Activated B cell treated with CpG ODN at 0.5 μM for 24 hours (primary cell): ENCODE results near the gene CORO7. TPM values are rescaled to one million over a fixed set of nuclear protein-coding genes. Genes with fewer than 3 reads are reported as not detected.

Source experiments
- ATAC-seq: fragments of 200-7000 bp; cut with Tn5 transposase; one replicate; pipeline ENCODE4 v1.10.0; 2021; ENCODE audit warnings: low read depth, mild to moderate bottlenecking, moderate library complexity
- CTCF ChIA-PET: fragments of 350-600 bp; sonication (Branson Sonifier 250); formaldehyde crosslinking; loops from one replicate; lab custom pipeline; 2021; ENCODE audit warnings: antibody characterized with exemption; lab: Charles Lee
- POLR2A ChIA-PET: fragments of 350-600 bp; sonication (Branson Sonifier 250); formaldehyde crosslinking; loops from one replicate; lab custom pipeline; 2021; ENCODE audit warnings: antibody characterized with exemption; lab: Charles Lee
- DNase-seq: peaks from one replicate; pipeline ENCODE4 v3.0.0; 2022
- H3K27ac Mint-ChIP-seq: one replicate; pipeline ENCODE4 v1.8.0; 2020; ENCODE audit warnings: mixed read lengths
- H3K27me3 Mint-ChIP-seq: one replicate; pipeline ENCODE4 v1.8.0; 2021; ENCODE audit warnings: mixed read lengths
- H3K36me3 Mint-ChIP-seq: one replicate; pipeline ENCODE4 v1.8.0; 2021; ENCODE audit warnings: low read depth, mixed read lengths
- H3K4me1 Mint-ChIP-seq: one replicate; pipeline ENCODE4 v1.8.0; 2021; ENCODE audit warnings: mixed read lengths
- H3K4me3 Mint-ChIP-seq: one replicate; pipeline ENCODE4 v1.8.0; 2020; ENCODE audit warnings: mild to moderate bottlenecking, mixed read lengths
- H3K9me3 Mint-ChIP-seq: one replicate; pipeline ENCODE4 v1.8.0; 2020; ENCODE audit warnings: mixed read lengths
- intact Hi-C: fragments of 100-400 bp; cut with micrococcal nuclease; formaldehyde crosslinking; loops from one replicate; pipeline ENCODE4 v1.15.1; 2024
- total RNA-seq: library from RNA; stranded (reverse); gene quantifications from 2 replicates; pipeline ENCODE4 v1.2.3, GENCODE V29; 2022
- TF ChIP-seq, protein P1 (sequence below): fragments of 200-600 bp; IDR thresholded peaks from one replicate; pipeline ENCODE4 v1.8.0; 2022; ENCODE audit warnings: antibody characterized with exemption, mild to moderate bottlenecking

The CORO7 gene
- total RNA-seq, 1 donor from 2014 or later: 86.6 TPM

DNA sequence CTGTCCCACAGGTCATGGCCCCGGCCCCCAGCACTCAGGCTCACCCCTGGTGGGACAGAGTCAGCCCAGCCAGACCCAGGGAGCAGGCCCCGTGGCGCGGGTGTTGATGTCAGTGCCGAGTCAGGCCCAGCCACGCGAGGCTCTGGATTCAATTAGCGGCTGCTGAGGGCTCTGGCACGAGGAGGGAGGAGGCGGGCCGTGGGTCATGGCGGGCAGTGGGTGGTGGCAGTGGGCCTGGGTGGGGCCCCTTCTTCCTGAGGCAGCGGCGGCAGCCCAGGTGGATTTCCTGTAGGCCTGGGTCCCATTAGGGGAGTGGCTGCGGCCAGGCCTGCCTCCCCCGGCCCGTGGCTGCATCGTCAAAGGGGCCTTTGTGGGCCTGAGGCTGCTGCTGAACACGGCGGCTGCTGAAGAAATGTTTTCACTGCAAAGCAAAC lies 31.9 kb downstream of the CORO7 start:
- no peak overlapping the region for H3K4me3 Mint-ChIP-seq
- no peaks in the 10 kb centered on the region for H3K27me3 Mint-ChIP-seq
- intact Hi-C loops: no loop called here
- DNase-seq (no peak), ATAC-seq (no peak)
- CTCF ChIA-PET: no interaction called here
- no peak overlapping the region for H3K27ac Mint-ChIP-seq
- POLR2A ChIA-PET: no interaction called here
- TF ChIP-seq, protein P1, sequence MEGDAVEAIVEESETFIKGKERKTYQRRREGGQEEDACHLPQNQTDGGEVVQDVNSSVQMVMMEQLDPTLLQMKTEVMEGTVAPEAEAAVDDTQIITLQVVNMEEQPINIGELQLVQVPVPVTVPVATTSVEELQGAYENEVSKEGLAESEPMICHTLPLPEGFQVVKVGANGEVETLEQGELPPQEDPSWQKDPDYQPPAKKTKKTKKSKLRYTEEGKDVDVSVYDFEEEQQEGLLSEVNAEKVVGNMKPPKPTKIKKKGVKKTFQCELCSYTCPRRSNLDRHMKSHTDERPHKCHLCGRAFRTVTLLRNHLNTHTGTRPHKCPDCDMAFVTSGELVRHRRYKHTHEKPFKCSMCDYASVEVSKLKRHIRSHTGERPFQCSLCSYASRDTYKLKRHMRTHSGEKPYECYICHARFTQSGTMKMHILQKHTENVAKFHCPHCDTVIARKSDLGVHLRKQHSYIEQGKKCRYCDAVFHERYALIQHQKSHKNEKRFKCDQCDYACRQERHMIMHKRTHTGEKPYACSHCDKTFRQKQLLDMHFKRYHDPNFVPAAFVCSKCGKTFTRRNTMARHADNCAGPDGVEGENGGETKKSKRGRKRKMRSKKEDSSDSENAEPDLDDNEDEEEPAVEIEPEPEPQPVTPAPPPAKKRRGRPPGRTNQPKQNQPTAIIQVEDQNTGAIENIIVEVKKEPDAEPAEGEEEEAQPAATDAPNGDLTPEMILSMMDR: no peak
- no peaks in the 10 kb centered on the region for H3K4me1 Mint-ChIP-seq
- H3K9me3 Mint-ChIP-seq: no peaks in the 10 kb centered on the region
- H3K36me3 Mint-ChIP-seq: peaks cover 42% of the 10 kb centered on the region

DNA sequence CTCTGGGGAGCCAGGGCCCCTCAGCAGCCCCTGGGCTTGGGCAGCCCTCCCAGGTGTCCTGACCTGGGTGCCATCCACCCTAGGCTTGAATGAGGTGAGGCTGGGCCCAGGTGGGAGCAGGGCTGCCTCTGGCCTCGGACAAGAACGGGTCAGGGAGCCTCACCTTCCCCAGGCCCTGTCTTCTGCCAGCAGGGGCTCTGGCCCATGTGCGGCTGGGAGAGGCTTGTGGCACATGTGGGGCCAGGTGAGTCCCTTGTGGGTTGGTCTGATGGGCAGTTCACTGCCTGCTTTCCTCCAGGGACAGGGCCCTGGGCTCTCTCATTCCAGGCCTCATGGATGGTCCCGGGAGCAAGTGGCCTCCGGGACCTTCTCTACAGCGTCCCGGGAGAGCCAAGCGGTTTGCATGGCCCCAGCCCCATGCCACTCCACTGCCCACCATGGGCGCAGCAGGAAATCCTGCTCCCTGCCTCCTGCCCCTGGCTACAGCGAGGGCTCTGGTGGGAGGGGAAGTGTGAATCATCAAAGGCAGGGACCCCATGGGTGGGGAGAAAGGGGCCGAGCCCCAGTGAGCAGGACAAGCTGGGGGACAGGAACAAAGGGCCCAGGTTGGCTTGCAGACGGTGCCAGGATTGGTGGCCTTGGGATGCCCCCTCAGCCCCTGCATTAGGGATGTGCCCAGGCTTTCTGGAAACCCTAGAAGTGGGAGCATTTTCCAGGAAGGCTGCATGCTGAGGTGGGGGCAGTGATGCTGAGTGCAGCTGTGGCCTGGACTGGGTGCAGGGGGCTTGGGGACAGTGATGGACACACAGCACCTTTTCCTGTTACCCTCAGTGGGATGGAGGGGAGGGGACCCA lies 32.6 kb downstream of the CORO7 start:
- Mint-ChIP-seq H3K4me3 (no peak overlapping the region), H3K27me3 (no peaks in the 10 kb centered on the region), H3K4me1 (no peaks in the 10 kb centered on the region), H3K36me3 (peaks cover 40% of the 10 kb centered on the region), H3K27ac (no peak overlapping the region), H3K9me3 (no peaks in the 10 kb centered on the region)
- no peak for DNase-seq
- ATAC-seq: no peak
- TF ChIP-seq, protein P1: no peak
- ChIA-PET POLR2A (no interaction called here), CTCF (no interaction called here)
- intact Hi-C loops: no loop called here

DNA sequence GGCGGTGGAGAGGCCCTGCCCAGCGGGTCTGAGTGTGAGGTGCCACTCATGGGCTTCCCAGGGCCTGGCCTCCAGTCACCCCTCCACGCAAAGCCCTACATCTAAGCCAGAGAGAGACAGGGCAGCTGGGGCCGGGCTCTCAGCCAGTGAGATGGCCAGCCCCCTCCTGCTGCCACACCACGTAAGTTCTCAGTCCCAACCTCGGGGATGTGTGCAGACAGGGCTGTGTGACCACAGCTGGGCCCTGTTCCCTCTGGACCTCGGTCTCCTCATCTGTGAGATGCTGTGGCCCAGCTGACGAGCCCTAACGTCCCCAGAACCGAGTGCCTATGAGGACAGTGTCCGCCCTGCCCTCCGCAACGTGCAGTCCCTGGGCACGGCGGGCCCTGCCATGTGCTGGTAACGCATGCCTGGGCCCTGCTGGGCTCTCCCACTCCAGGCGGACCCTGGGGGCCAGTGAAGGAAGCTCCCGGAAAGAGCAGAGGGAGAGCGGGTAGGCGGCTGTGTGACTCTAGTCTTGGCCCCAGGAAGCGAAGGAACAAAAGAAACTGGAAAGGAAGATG lies 33.5 kb downstream of the CORO7 start:
- H3K27ac Mint-ChIP-seq: no peak overlapping the region
- ChIA-PET CTCF (no interaction called here), POLR2A (interaction anchor here (0.6 kb wide), 1 partner anchor 88 kb away, joined by 3 read pairs; no protein-coding TSS in a partner anchor)
- H3K36me3 Mint-ChIP-seq: peaks cover 41% of the 10 kb centered on the region
- no peak for ATAC-seq
- intact Hi-C loops: no loop called here
- no peaks in the 10 kb centered on the region for H3K4me1 Mint-ChIP-seq
- TF ChIP-seq, protein P1: no peak
- H3K27me3 Mint-ChIP-seq: no peaks in the 10 kb centered on the region
- no peaks in the 10 kb centered on the region for H3K9me3 Mint-ChIP-seq
- no peak overlapping the region for H3K4me3 Mint-ChIP-seq
- DNase-seq: no peak

DNA sequence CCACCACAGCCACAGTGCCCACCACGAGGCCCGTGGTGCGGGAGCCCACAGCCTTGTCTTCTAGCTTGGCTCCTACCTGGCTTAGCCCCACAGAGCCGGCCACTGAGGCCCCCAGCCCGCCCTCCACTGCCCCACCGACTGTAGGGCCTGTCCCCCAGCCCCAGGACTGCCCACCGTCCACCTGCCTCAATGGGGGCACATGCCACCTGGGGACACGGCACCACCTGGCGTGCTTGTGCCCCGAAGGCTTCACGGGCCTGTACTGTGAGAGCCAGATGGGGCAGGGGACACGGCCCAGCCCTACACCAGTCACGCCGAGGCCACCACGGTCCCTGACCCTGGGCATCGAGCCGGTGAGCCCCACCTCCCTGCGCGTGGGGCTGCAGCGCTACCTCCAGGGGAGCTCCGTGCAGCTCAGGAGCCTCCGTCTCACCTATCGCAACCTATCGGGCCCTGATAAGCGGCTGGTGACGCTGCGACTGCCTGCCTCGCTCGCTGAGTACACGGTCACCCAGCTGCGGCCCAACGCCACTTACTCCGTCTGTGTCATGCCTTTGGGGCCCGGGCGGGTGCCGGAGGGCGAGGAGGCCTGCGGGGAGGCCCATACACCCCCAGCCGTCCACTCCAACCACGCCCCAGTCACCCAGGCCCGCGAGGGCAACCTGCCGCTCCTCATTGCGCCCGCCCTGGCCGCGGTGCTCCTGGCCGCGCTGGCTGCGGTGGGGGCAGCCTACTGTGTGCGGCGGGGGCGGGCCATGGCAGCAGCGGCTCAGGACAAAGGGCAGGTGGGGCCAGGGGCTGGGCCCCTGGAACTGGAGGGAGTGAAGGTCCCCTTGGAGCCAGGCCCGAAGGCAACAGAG lies 34.2 kb downstream of the CORO7 start:
- Mint-ChIP-seq H3K36me3 (peaks cover 41% of the 10 kb centered on the region), H3K4me3 (no peak overlapping the region), H3K27ac (no peak overlapping the region), H3K4me1 (no peaks in the 10 kb centered on the region), H3K9me3 (no peaks in the 10 kb centered on the region), H3K27me3 (no peaks in the 10 kb centered on the region)
- no peak for DNase-seq
- intact Hi-C loops: no loop called here
- TF ChIP-seq, protein P1: no peak
- CTCF ChIA-PET: interaction anchor here (0.8 kb wide), 1 partner anchor 21 kb away, joined by 3 read pairs; no protein-coding TSS in a partner anchor
- ATAC-seq: no peak
- POLR2A ChIA-PET: interaction anchor here (0.6 kb wide), 1 partner anchor 89 kb away, joined by 3 read pairs; no protein-coding TSS in a partner anchor
